GM18861 (cell line): Measurements from ENCODE around the gene MBD1.
A peak's percentile ranks its signal among the peaks of the same experiment; 100 is the strongest.
"Not testable (repeated sequence)": the region's sequence is repeated elsewhere in the genome, so short reads cannot be mapped to it uniquely, and the experiment has no call there.

Experiments used
- ATAC-seq: cut with Tn5 transposase; IDR thresholded peaks from one replicate; pipeline ENCODE4 v1.9.1; 2021; ENCODE audit not compliant: unreplicated experiment

The MBD1 gene

DNA sequence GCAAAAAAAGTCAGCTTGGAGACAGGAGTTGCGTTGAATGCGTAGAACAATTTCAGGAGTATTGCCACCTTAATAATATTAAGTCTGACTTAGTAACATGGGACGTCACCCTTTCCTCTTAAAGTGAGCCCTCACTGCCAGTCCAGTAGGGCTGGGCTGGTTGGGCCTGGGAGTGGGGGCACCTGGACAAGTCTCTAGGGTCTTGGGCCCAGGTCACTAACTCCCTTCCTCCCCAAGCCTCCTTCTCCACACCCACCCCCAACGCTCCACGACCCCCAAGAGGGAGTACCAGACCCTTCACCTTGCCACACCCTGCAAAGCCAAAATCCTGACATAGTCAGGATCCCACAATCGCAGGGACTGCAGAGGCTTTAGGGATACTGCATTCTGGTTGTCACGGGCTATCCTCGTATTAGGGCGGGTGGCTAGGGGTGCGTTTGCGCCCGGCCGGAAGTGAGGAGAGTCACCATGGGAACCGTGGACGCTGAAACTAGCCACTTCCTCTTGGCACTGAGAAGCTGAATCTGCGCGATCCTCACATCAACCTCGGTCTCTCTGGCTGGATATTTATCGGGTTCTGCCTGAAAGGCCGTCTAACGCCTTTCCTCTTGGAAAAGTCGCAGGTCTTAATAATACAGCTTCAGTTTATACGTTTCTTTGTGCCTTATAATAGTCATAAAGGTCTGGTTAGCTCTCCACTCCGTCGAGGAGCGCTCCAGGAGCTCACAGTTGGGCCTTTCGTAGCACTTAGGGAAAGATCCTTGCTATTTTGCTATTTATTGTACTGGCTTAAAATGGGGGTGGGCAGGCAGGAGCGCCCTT lies 16.5 kb upstream of the MBD1 start:
- peak; percentile 99 for ATAC-seq

- ATAC-seq: no peak
These were observed 11.7 kb upstream of the MBD1 start for GRCh38 chr18:50293039-50293438.

- no peak for ATAC-seq
These were observed 7.8 kb upstream of the MBD1 start for GRCh38 chr18:50289108-50289443.

- not testable (repeated sequence) for ATAC-seq
These were observed 7.2 kb upstream of the MBD1 start for GRCh38 chr18:50288348-50289107.

- peak; percentile 85 for ATAC-seq
These were observed 6.4 kb upstream of the MBD1 start, which contains the start of gene CXXC1 for GRCh38 chr18:50287441-50288347. CXXC1 (minus strand) TSS chr18:50287692; CDS start chr18:50287589, 103 bp downstream.

GRCh38 chr18:50287028-50287440 lies 5.7 kb upstream of the MBD1 start:
- ATAC-seq: no peak

GRCh38 chr18:50286391-50287027 lies 5.2 kb upstream of the MBD1 start:
- ATAC-seq: no peak

- ATAC-seq: no peak
These were observed 4.5 kb upstream of the MBD1 start for GRCh38 chr18:50285631-50286321.

DNA sequence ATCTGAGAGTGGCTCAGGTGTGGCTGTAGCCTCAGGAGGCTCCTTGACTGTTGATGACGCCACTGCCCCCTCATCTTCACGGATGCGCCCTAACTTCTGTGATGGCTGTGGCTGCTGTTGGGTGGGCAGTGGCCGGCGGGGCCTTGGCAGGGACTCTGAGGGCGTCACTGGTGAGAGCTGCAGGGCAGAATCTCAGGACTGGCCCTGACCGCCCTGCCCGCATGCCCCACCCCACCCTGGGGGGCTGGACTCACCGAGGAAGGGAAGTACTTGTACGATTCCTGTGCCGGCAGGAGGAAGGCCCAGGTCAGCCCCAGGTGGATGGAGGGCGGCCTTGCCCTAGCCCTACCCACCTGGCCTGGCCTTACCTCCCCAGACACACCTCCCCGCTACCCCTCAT lies 3.7 kb upstream of the MBD1 start:
- ATAC-seq: no peak

- ATAC-seq: no peak
These were observed 3.0 kb upstream of the MBD1 start for GRCh38 chr18:50284255-50284885.

- ATAC-seq: no peak
These were observed 2.3 kb upstream of the MBD1 start for GRCh38 chr18:50283469-50284209.

DNA sequence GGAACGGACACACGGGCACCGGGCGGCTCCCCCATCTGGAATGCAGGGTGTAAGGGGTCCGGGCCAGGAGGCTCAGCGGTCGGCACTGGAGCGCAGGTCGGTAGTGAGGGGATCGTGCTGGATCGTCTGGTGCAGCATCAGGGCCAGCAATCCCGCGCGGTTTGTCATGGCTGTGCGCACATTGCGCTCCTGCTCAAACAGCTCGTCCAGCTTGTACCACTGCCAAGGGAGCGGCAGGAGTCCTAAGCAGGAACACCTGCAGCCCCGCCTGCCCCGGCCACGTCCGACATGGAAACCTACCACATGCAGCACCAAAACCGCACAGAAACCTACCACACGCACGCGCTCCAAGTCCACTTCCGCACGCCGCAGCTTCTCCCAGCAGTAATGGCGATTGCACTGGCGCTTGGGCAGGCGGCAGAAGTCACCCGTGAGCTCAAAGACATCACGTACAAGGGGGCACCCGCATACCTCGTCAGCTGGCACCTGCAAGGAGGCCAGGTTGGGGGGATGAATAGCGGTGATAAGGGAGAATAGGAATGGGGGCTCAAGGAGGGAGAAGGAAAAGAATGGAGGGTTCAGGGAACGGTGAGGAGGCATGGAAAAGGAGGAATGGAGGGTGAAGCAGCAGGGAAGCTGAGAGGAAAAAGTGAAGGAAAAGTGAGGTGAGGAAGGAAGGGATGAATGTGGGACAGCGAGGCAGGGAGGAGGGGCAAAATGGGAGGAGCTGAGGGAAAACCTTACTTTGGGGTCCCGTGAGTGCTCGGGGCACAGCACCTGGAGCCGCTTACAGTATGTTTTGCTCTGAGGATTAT lies 1.4 kb upstream of the MBD1 start:
- no peak for ATAC-seq

DNA sequence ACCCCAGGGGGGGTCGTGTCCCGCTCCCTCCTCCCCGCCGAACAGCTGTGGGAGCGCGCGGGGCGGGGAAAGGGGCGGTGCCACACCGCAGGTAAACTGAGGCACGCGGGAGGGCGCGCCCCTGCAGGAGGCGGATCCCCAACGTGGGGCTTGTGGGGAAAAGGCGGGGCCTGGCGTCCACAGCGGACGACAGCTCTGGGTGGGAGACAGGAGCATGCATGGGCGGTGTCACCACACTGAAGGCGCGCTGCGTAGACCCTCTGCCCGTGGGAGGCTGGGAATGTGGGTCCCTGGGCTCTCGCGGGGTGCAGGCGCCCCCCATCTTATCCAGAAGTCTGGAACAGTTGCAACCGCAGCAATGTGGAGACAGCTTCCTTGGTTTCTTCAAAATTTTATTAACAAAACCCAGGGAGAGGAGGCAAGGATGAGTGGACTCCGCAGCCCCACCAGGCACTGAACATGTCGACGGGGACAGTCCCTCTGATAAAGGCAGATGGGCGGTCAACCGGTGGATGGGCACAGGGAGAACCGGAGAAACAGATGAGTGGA lies 723 bp upstream of the MBD1 start:
- ATAC-seq: no peak

- no peak for ATAC-seq
These were observed 522 bp downstream of the MBD1 start for GRCh38 chr18:50280707-50281294.

GRCh38 chr18:50279752-50280151 lies 1.6 kb downstream of the MBD1 start:
- ATAC-seq: no peak

- no peak for ATAC-seq
These were observed 3.4 kb downstream of the MBD1 start for GRCh38 chr18:50277942-50278341.

DNA sequence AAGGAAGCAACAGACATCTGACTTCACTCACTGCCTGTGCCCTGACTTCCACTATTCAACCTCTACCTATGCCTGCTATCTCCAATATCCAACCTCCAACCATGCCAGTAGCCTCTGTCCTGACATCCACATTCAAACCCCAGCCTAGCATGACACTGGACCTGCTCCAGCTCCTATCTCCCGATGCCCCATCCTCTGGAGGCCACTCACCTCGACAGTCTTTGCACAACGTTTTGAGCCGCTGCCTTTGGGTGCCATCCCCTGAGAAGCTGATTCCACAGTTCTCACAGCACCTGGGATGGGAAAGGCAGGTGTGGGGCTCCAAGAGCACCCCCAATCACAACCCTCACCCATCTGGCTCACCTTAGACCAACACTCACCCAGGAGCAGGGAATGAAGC lies 4.9 kb downstream of the MBD1 start:
- no peak for ATAC-seq
